ENCODE results near the gene LMO7. TPM values are rescaled to one million over a fixed set of nuclear protein-coding genes. Genes with fewer than 3 reads are reported as not detected.
A peak's percentile ranks its signal among the peaks of the same experiment; 100 is the strongest.

LMO7 gene
- total RNA-seq, 1 donor from 2014 or later = 480 TPM

GRCh38 chr13:75889427-75889826, 253.3 kb downstream of the LMO7 start:
- ATAC-seq = no peak
- intact Hi-C loops (cut with micrococcal nuclease) = no loop called here
- no peak for DNase-seq

GRCh38 chr13:75895168-75895567, 259.0 kb downstream of the LMO7 start:
- intact Hi-C loops (cut with micrococcal nuclease) = no loop called here
- DNase-seq = no peak

GRCh38 chr13:75896271-75896670, 260.1 kb downstream of the LMO7 start:
- ATAC-seq = no peak
- DNase-seq = no peak
- intact Hi-C loops (cut with micrococcal nuclease) = no loop called here

More at GRCh38 chr13:75895168-75895567, 259.0 kb downstream of the LMO7 start:
- ATAC-seq = no peak

- intact Hi-C loops (cut with micrococcal nuclease) = no loop called here
- ATAC-seq (no peak), DNase-seq (no peak)
Measured at GRCh38 chr13:75897386-75897785, 261.3 kb downstream of the LMO7 start.

GRCh38 chr13:75901501-75901900, 265.4 kb downstream of the LMO7 start:
- DNase-seq (peak; percentile 39), ATAC-seq (peak; percentile 68)
- intact Hi-C loops (cut with micrococcal nuclease) = no loop called here

- intact Hi-C loops (cut with micrococcal nuclease) = no loop called here
- ATAC-seq = peak; percentile 89
- no peak for DNase-seq
Measured at GRCh38 chr13:75902166-75903104, 266.3 kb downstream of the LMO7 start.

- intact Hi-C loops (cut with micrococcal nuclease) = no loop called here
- DNase-seq = no peak
- no peak for ATAC-seq
Measured at GRCh38 chr13:75904012-75904411, 267.9 kb downstream of the LMO7 start.

GRCh38 chr13:75906315-75906714, 270.2 kb downstream of the LMO7 start:
- intact Hi-C loops (cut with micrococcal nuclease) = no loop called here
- ATAC-seq = no peak

GRCh38 chr13:75907044-75907443, 270.9 kb downstream of the LMO7 start:
- intact Hi-C loops (cut with micrococcal nuclease) = no loop called here
- ATAC-seq = no peak
- DNase-seq = no peak

More at GRCh38 chr13:75906315-75906714, 270.2 kb downstream of the LMO7 start:
- no peak for DNase-seq

- ATAC-seq (peak; percentile 95), DNase-seq (peak; percentile 57)
- intact Hi-C loops (cut with micrococcal nuclease) = no loop called here
Measured at GRCh38 chr13:75908141-75908540, 272.0 kb downstream of the LMO7 start.

Other genes with a start within 250 kb of the LMO7 start
- gene TBC1D4, start 154.2 kb upstream of the LMO7 start, total RNA-seq = 116 TPM
- gene COMMD6, start 98.5 kb upstream of the LMO7 start, total RNA-seq = 129 TPM
- 23.7 TPM for gene UCHL3, start 86.5 kb upstream of the LMO7 start, total RNA-seq

Measured in left ventricle myocardium superior (tissue), 1 donor.